SKM-1 treated with dmso at 0.1 percent for 144 hours (cell line): ENCODE data around the gene VAV2.
"Not testable (repeated sequence)": the region's sequence is repeated elsewhere in the genome, so short reads cannot be mapped to it uniquely, and the experiment has no call there.

Experiments used
- DNase-seq: peaks from one replicate; lab custom pipeline; 2025; ENCODE audit not compliant: unreplicated experiment; lab: John Stamatoyannopoulos, UW

Gene VAV2

GRCh38 chr9:133924453-133924852, 67.7 kb downstream of the VAV2 start:
- no peak for DNase-seq

- DNase-seq, result not testable (repeated sequence)
Measured at GRCh38 chr9:133923608-133924007, 68.5 kb downstream of the VAV2 start.

DNA sequence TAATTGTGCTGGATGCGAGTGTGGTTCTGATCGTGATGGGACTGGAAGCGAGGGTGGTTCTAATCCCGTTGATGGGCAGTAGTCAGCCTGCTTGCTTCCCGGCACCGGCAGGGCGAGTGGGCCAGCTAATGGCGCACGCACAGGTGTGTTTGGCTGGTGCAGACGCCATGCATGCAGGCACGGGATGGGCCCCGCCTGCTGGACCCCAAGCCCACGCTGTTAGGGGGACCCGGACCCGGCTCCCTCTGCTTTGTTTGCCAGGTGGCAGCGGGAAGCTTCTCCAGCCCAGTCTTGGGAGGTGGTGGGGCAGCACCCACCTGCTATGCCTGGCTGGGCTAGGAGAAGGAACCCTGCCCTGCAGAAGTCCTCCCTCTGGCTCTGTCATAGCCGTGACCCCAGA, 70.3 kb downstream of the VAV2 start:
- DNase-seq, result no peak

DNA sequence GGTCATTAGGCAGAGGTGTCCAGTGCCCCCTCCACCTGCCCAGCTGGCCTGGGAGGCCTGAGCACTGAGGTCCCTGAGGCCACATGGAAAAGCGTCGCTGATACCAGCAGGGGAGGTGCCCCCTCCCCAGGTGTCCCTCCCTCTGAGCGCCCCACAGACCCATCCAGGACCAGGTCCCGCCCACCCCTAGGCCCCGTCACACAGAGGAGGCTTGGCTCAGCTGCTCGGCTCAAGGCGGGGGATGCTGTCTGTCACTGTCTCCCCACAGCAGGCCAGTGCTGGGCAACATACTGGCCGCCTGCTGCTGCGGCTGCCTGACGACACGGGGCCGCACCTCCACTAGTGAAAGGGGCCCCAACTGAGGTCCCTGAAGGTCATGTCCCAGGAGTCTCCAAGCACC, 71.7 kb downstream of the VAV2 start:
- DNase-seq, result no peak

GRCh38 chr9:133919253-133920115, 72.6 kb downstream of the VAV2 start:
- no peak for DNase-seq

- DNase-seq, result no peak
Measured at GRCh38 chr9:133918111-133918813, 73.9 kb downstream of the VAV2 start.

GRCh38 chr9:133917375-133917774, 74.7 kb downstream of the VAV2 start:
- DNase-seq, result no peak

GRCh38 chr9:133916159-133916541, 76.0 kb downstream of the VAV2 start:
- DNase-seq, result no peak

- DNase-seq, result no peak
Measured at GRCh38 chr9:133915534-133916158, 76.5 kb downstream of the VAV2 start.

GRCh38 chr9:133914442-133915342, 77.4 kb downstream of the VAV2 start:
- no peak for DNase-seq

- no peak for DNase-seq
Measured at GRCh38 chr9:133913571-133914369, 78.4 kb downstream of the VAV2 start.

DNA sequence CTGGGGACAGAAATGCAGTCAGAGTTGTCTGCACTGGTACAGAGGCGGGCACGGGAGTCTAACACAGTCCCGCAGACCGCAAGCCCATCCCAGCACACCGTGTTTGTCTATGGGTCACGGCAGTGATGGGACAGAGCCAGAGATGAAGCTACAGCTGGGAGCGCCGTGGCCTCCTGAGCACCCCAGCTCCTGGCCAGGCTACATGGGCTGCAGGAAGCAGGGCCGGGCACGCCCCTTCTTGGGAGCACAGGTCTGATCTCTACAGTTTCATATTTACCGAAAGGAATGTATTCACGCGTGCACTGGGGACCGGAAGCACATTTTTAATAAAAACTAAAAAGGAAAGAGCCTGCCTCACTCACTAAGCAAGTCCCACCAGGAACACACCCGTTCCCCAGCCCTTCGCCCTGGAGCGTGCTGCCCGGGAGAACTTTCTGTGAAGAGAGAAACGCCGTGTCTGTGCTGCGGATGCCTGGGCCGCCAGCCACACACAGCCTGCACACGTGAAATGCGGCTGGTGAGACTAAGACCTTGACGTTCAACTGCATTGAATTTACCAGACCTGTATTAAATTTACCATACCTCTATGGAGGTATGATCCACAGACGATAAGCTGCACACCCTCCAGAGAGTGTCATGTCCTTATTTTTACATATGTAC, 81.1 kb downstream of the VAV2 start:
- DNase-seq, result no peak

- no peak for DNase-seq
Measured at GRCh38 chr9:133906932-133907910, 84.9 kb downstream of the VAV2 start.

- no peak for DNase-seq
Measured at GRCh38 chr9:133906218-133906617, 85.9 kb downstream of the VAV2 start.

DNA sequence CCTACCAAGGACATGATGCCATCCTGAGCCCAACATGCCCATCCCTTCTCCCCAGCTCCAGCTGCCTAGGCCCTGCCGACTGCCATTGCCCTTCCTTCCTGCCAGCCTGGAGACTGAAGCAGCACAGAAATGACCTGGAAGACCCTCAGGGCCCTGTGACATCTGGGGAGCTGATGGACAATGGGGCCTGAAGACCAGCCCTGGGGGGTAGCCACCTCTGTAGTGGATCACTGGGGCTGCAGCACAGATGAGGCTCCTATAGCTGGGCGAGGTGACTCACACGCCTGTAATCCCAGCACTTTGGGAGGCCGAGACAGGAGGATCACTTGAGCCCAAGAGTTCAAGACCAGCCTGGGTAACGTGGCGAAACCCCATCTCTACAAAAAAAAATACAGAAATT, 86.6 kb downstream of the VAV2 start:
- DNase-seq, result no peak

DNA sequence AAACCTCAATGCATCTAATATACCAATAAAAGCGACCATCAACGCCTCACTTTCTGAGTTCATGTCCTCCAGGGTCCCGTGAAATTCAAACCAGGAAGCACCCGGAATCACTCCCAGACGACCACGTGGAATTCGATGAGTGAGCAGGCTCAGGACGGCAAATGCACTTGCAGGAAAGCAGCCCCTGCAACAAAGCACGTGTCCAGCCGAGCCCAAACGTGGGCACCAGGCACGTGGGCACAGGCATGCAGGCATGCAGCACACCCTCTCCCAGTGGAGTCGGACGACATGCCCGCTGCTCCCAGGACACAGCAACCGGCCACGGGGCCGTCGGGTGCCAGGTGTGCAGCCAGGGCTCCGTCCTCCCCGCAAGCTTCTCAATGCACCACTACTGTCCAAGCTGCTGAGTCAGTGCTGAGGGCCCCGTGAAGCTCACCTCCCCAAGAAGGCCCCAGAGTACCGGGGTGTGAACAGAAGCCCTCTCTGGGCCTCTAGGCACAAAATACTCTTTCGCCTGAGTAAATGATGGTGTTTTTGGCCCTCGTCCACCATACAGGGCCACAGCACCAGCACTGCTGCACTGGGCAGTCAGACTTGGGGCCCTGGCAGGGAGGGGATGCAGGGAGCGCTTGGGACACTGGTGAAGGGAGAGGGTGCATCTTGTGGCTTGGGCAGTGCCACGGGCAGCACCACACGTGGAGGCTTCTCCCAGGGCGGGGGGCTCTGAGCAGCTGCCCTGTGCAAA, 87.6 kb downstream of the VAV2 start:
- no peak for DNase-seq

GRCh38 chr9:133901184-133901835, 90.8 kb downstream of the VAV2 start:
- no peak for DNase-seq
